GM12878 (cell line): Measurements from ENCODE around the gene ZNF618. TPM values are rescaled to one million over a fixed set of nuclear protein-coding genes. Genes with fewer than 3 reads are reported as not detected.

Experiments used
- ATAC-seq: fragments of 200-7000 bp; cut with Tn5 transposase; 3 replicates; pipeline ENCODE4 v1.9.1; 2020; ENCODE audit warnings: mild to moderate bottlenecking, moderate library complexity
- BruUV-seq: library from RNA; stranded (reverse); fragments of 400-500 nt; replicated peaks from 2 replicates; lab custom pipeline; 2021; lab: Mats Ljungman, UMichigan
- CTCF ChIA-PET: fragments of 300-600 bp; sonication (Branson Sonifier 250); formaldehyde crosslinking; extraction: SDS; loops from one replicate; lab custom pipeline; 2021; ENCODE audit warnings: inconsistent platforms; lab: Yijun Ruan, JAX
- POLR2A ChIA-PET: fragments of 350-600 bp; formaldehyde crosslinking; extraction: SDS; loops from one replicate; lab custom pipeline; 2021; ENCODE audit warnings: inconsistent platforms; lab: Charles Lee
- RAD21 ChIA-PET: fragments of 300-600 bp; sonication (Branson Sonifier 250); formaldehyde crosslinking; loops from one replicate; lab custom pipeline; 2023; ENCODE audit warnings: antibody characterized with exemption; ENCODE audit not compliant: unreplicated experiment; lab: Charles Lee
- SMC1A ChIA-PET: fragments of 300-600 bp; sonication (Branson Sonifier 250); formaldehyde crosslinking; loops from one replicate; lab custom pipeline; 2023; ENCODE audit not compliant: unreplicated experiment, uncharacterized antibody; lab: Charles Lee
- DNase-seq: peaks from one replicate; pipeline ENCODE4 v3.0.0-alpha.2; 2011; ENCODE audit warnings: low read depth, low spot score
- FAIRE-seq: peaks from 3 replicates; lab custom pipeline; 2011; peaks lifted over from hg19 to GRCh38; lab: Jason Lieb, UNC
- H2AFZ ChIP-seq: 2 replicates; pipeline ENCODE4 v1.6.0; 2011; ENCODE audit warnings: low read depth, low read length, control low read depth; ENCODE audit not compliant: control insufficient read depth
- H3K27ac ChIP-seq: 2 replicates; pipeline ENCODE4 v1.5.1; 2011; ENCODE audit warnings: control low read depth; ENCODE audit not compliant: control insufficient read depth, insufficient read depth
- H3K27me3 ChIP-seq, 2 experiments: replicated peaks in 1 of 2; 2 replicates each; pipeline versions ENCODE4 v1.6.0 to v1.6.1; 2011; ENCODE audit warnings: low read length in 1 of 2; ENCODE audit not compliant: control insufficient read depth in 2 of 2, insufficient read depth in 2 of 2
- H3K36me3 ChIP-seq, 2 experiments: 2 replicates each; pipeline ENCODE4 v1.5.1; 2011; ENCODE audit warnings: low read length in 1 of 2; ENCODE audit not compliant: control insufficient read depth in 2 of 2, insufficient read depth in 2 of 2
- H3K4me1 ChIP-seq: 2 replicates; pipeline ENCODE4 v1.6.1; 2011; ENCODE audit warnings: mild to moderate bottlenecking, low read length, moderate library complexity, mixed read lengths; ENCODE audit not compliant: control insufficient read depth, insufficient read depth
- H3K4me2 ChIP-seq: 2 replicates; pipeline ENCODE4 v1.6.0; 2011; ENCODE audit warnings: control low read depth; ENCODE audit not compliant: control insufficient read depth, insufficient read depth
- H3K4me3 ChIP-seq: fragments of 200-600 bp; sonication (generic); 2 replicates; pipeline ENCODE4 v1.5.1; 2016
- H3K79me2 ChIP-seq: 2 replicates; pipeline ENCODE4 v1.6.0; 2011; ENCODE audit warnings: low read length; ENCODE audit not compliant: control insufficient read depth, insufficient read depth
- H3K9ac ChIP-seq: 2 replicates; pipeline ENCODE4 v1.8.0; 2011; ENCODE audit warnings: low read length, control low read depth, mixed read lengths; ENCODE audit not compliant: control insufficient read depth, insufficient read depth
- H3K9me3 ChIP-seq: replicated peaks from 3 replicates; pipeline ENCODE4 v1.5.1; 2011; ENCODE audit warnings: mild to moderate bottlenecking, low read length; ENCODE audit not compliant: control insufficient read depth, insufficient read depth
- H4K20me1 ChIP-seq: 2 replicates; pipeline ENCODE4 v1.6.0; 2011; ENCODE audit not compliant: control insufficient read depth, insufficient read depth
- ASH2L ChIP-seq: fragments of 300-600, 200-600 bp; sonication (generic); IDR thresholded peaks from 2 replicates; pipeline ENCODE4 v1.6.1; 2017; ENCODE audit warnings: low read depth, mild to moderate bottlenecking, borderline replicate concordance
- CBX3 ChIP-seq: fragments of 200-600 bp; sonication (generic); IDR thresholded peaks from 2 replicates; pipeline ENCODE4 v1.6.1; 2016; ENCODE audit warnings: low read depth, borderline replicate concordance
- GATAD2B ChIP-seq: fragments of 450-650 bp; conservative IDR thresholded peaks from 2 replicates; pipeline ENCODE4 v1.6.1; 2017; ENCODE audit warnings: low read depth, mild to moderate bottlenecking, moderate library complexity
- IRF5 ChIP-seq: fragments of 450-650 bp; IDR thresholded peaks from 2 replicates; pipeline ENCODE4 v1.6.1; 2017; ENCODE audit warnings: borderline replicate concordance
- RELB ChIP-seq: fragments of 450-650 bp; IDR thresholded peaks from 2 replicates; pipeline ENCODE4 v1.6.1; 2017; ENCODE audit warnings: low read depth, mild to moderate bottlenecking, moderate library complexity
- ZNF622 ChIP-seq: fragments of 450-650 bp; IDR thresholded peaks from 2 replicates; pipeline ENCODE4 v1.6.1; 2017; ENCODE audit warnings: mild to moderate bottlenecking, inconsistent platforms
- WGBS: methylation state at CpG from one replicate; pipeline ENCODE4 v1.1.6; 2016; ENCODE audit warnings: low lambda C conversion rate; ENCODE audit not compliant: insufficient replicate concordance, insufficient coverage; ENCODE audit errors: missing lambda C conversion rate; 5-methylcytosine and 5-hydroxymethylcytosine counted together
- in situ Hi-C: fragments of 300-500 bp; cut with MboI; formaldehyde crosslinking; loops from 9 replicates; pipeline ENCODE4 v1.14.3; 2018; ENCODE audit warnings: mixed read lengths
- intact Hi-C: fragments of 100-400 bp; cut with micrococcal nuclease; formaldehyde crosslinking; loops from one replicate; pipeline ENCODE4 v1.14.2; 2022; ENCODE audit not compliant: unreplicated experiment
- polyA plus RNA-seq, 11 experiments: library from polyadenylated mRNA; depleted of rRNA in 4 of 11; unstranded in 6 of 11; stranded (reverse) in 5 of 11; fragments of >200 nt; fragmentation: Nextera tagmentation in 4 of 11; fragmentation: Illumina TruSeq in 1 of 11; extraction: Ambion mirVana in 4 of 11; extraction: Trizol in 1 of 11; gene quantifications; 1 replicate in 1 of 11; 2 replicates in 10 of 11; pipeline versions ENCODE4 v1.2.1 to v1.2.3, GENCODE V29; 2011 to 2016; ENCODE audit warnings: inconsistent platforms in 2 of 11, missing spikeins in 2 of 11, low read depth in 1 of 11
- total RNA-seq, 4 experiments: library from RNA; depleted of rRNA in 3 of 4; stranded (reverse); fragments of >200 nt in 3 of 4; fragmentation: Illumina TruSeq in 1 of 4; extraction: Trizol in 1 of 4; gene quantifications; 2 replicates each; pipeline versions ENCODE4 v1.2.1 to v1.2.3, GENCODE V29; 2013 to 2021
- TF ChIP-seq, protein P1 (sequence below): fragments of 450-650 bp; IDR thresholded peaks from 2 replicates; pipeline ENCODE4 v1.6.1; 2018; ENCODE audit warnings: borderline replicate concordance, mild to moderate bottlenecking; ENCODE audit not compliant: partially characterized antibody

ZNF618 gene
- total and polyA plus RNA-seq, 10 of the 15 experiments (the other 5 are each of a cell fraction or from before 2014, with no cell fraction given), result 0.01 to 0.24 (median 0.06) TPM; not detected in 2

DNA sequence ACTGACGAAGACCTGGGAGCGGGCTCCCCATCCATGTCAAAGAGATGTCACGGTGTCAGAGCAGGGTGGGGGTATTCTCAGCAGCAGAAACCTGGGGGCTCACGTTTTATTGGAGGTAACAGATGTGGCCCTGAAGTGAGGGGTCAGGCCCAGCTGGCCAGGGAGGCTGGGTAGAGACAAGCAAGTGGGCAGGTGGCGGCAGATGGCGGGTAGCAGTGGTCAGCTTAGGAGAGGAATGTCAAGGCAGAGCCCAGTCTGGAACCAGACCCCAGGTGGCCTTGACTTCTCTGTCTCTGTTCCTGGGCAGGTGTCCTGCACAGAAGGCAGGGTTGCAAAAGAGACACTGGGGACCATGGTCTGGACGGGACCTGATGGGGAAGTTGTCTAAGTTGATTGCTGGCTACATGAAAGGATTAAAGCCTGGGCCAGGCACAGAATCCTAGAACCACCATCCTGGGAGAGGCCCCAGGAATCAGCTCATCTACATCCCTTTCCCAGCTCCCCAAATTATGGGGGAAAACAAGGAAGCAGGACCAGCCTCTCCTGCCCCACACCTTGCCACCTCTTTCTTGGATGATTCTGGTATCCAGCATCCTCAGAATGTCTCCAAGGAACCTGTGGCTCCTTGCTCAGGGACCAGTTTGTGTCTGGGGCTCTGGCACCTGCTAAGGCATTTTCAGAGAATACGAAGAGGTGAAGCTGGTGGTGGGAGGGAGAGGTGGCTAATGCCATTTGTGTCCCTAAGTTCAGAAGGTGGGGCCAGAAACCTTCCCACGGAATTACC lies 129.5 kb downstream of the ZNF618 start:
- Histone ChIP-seq H3K27me3 (no peaks in the 10 kb centered on the region; a peak in 2 of 4 replicates), H3K4me3 (no peak overlapping the region), H4K20me1 (no peaks in the 10 kb centered on the region), H3K79me2 (no peaks in the 10 kb centered on the region), H3K9me3 (no peaks in the 10 kb centered on the region), H3K4me1 (no peaks in the 10 kb centered on the region; the same call in 1 of the 2 replicates), H2AFZ (no peak overlapping the region), H3K9ac (no peak overlapping the region), H3K36me3 (no peaks in the 10 kb centered on the region), H3K27ac (no peak overlapping the region), H3K4me2 (no peak overlapping the region)
- intact Hi-C loops (no loop called here), in situ Hi-C loops (loop anchor here (10.0 kb wide), 1 partner anchor 61 kb away; no protein-coding TSS in a partner anchor)
- FAIRE-seq (no peak), ATAC-seq (no peak), DNase-seq (no peak)
- CTCF ChIA-PET, result no interaction called here
- POLR2A ChIA-PET, result no interaction called here
- no TSS peak for BruUV-seq
- SMC1A ChIA-PET, result no interaction called here
- RAD21 ChIA-PET, result no interaction called here
- WGBS, result 2% methylated on average over 9 of the region's 9 CpGs
- TF ChIP-seq GATAD2B (no peak), ZNF622 (no peak)

- Histone ChIP-seq H3K4me3 (no peak overlapping the region), H2AFZ (no peak overlapping the region), H3K4me1 (no peaks in the 10 kb centered on the region; the same call in 1 of the 2 replicates), H3K27ac (no peak overlapping the region), H3K36me3 (no peaks in the 10 kb centered on the region), H3K27me3 (no peaks in the 10 kb centered on the region; a peak in 2 of 4 replicates), H3K9ac (no peak overlapping the region), H3K9me3 (no peaks in the 10 kb centered on the region), H3K4me2 (no peak overlapping the region), H3K79me2 (no peaks in the 10 kb centered on the region), H4K20me1 (no peaks in the 10 kb centered on the region)
- BruUV-seq, result no TSS peak
- in situ Hi-C loops, result loop anchor here (10.0 kb wide), 1 partner anchor 61 kb away; no protein-coding TSS in a partner anchor
- ChIA-PET SMC1A (no interaction called here), POLR2A (no interaction called here), CTCF (no interaction called here), RAD21 (no interaction called here)
- DNase-seq, result no peak
- no peak for ATAC-seq
- no peak for FAIRE-seq
- intact Hi-C loops, result no loop called here
- 0% methylated on average over 4 of the region's 4 CpGs for WGBS
- TF ChIP-seq CBX3 (no peak), RELB (no peak), IRF5 (no peak), ASH2L (no peak)
- TF ChIP-seq, protein P1, sequence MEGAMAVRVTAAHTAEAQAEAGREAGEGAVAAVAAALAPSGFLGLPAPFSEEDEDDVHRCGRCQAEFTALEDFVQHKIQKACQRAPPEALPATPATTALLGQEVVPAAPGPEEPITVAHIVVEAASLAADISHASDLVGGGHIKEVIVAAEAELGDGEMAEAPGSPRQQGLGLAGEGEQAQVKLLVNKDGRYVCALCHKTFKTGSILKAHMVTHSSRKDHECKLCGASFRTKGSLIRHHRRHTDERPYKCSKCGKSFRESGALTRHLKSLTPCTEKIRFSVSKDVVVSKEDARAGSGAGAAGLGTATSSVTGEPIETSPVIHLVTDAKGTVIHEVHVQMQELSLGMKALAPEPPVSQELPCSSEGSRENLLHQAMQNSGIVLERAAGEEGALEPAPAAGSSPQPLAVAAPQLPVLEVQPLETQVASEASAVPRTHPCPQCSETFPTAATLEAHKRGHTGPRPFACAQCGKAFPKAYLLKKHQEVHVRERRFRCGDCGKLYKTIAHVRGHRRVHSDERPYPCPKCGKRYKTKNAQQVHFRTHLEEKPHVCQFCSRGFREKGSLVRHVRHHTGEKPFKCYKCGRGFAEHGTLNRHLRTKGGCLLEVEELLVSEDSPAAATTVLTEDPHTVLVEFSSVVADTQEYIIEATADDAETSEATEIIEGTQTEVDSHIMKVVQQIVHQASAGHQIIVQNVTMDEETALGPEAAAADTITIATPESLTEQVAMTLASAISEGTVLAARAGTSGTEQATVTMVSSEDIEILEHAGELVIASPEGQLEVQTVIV, result no peak
Measured at GRCh38 chr9:114006155-114006550, 130.0 kb downstream of the ZNF618 start.
